Spleen (tissue), 11 donors: ENCODE data around the gene ADH6. TPM values are rescaled to one million over a fixed set of nuclear protein-coding genes. Genes with fewer than 3 reads are reported as not detected.

Experiments used
- DNase-seq: peaks from one replicate; pipeline ENCODE4 v3.0.0-alpha.2; 2020
- H3K27ac ChIP-seq, 8 donors: fragments of 200-600 bp; sonication (generic) in 7 of 8; 1 replicate in 4 of 8; 2 replicates in 4 of 8; pipeline versions ENCODE4 v1.5.0 to v1.8.0; 2016 to 2021; ENCODE audit warnings: inconsistent platforms in 4 of 8, mild to moderate bottlenecking in 4 of 8, moderate library complexity in 1 of 8
- H3K27me3 ChIP-seq, 7 donors: fragments of 200-600 bp; sonication (generic) in 6 of 7; replicated peaks in 1 of 7; 1 replicate in 4 of 7; 2 replicates in 3 of 7; pipeline versions ENCODE4 v1.5.0 to v1.8.0; 2016 to 2021; ENCODE audit warnings: inconsistent platforms in 3 of 7, mild to moderate bottlenecking in 1 of 7
- H3K36me3 ChIP-seq, 6 donors: fragments of 200-600 bp; sonication (generic) in 5 of 6; 1 replicate in 4 of 6; 2 replicates in 2 of 6; pipeline versions ENCODE4 v1.5.0 to v1.8.0; 2016 to 2021; ENCODE audit warnings: inconsistent platforms in 2 of 6
- H3K4me1 ChIP-seq, 6 donors: fragments of 200-600 bp; sonication (generic) in 5 of 6; 1 replicate in 3 of 6; 2 replicates in 3 of 6; pipeline versions ENCODE4 v1.5.0 to v1.8.0; 2016 to 2021; ENCODE audit warnings: inconsistent platforms in 3 of 6
- H3K4me3 ChIP-seq, 8 donors: fragments of 200-600 bp; sonication (generic) in 7 of 8; 1 replicate in 4 of 8; 2 replicates in 4 of 8; pipeline versions ENCODE4 v1.5.0 to v1.8.0; 2016 to 2021; ENCODE audit warnings: inconsistent platforms in 4 of 8, mild to moderate bottlenecking in 4 of 8, moderate library complexity in 2 of 8
- H3K9me3 ChIP-seq, 8 donors: fragments of 200-600 bp; sonication (generic) in 7 of 8; 1 replicate in 4 of 8; 2 replicates in 4 of 8; pipeline versions ENCODE4 v1.5.0 to v1.8.0; 2016 to 2021; ENCODE audit warnings: inconsistent platforms in 4 of 8
- CTCF ChIP-seq, 11 experiments: fragments of 200-600 bp in 7 of 11; fragments of 450-650 bp in 4 of 11; sonication (generic) in 4 of 11; IDR thresholded peaks in 8 of 11; conservative IDR thresholded peaks in 3 of 11; 1 replicate in 7 of 11; 2 replicates in 4 of 11; pipeline versions ENCODE4 v1.4.0 to v1.8.0; 2016 to 2021; ENCODE audit warnings: antibody characterized with exemption in 11 of 11, inconsistent platforms in 4 of 11, mild to moderate bottlenecking in 1 of 11
- POLR2A ChIP-seq, 3 donors: fragments of 450-650 bp; IDR thresholded peaks; one replicate each; pipeline ENCODE4 v1.5.1; 2017; ENCODE audit warnings: antibody characterized with exemption in 3 of 3, mild to moderate bottlenecking in 1 of 3
- POLR2AphosphoS5 ChIP-seq, 3 donors: sonication (generic); formaldehyde crosslinking; IDR thresholded peaks; one replicate each; pipeline ENCODE4 v1.5.1; 2017; ENCODE audit warnings: antibody characterized with exemption in 3 of 3
- whole genome bisulfite sequencing, 5 donors: extraction: QIAGEN DNeasy Blood & Tissue Kit in 3 of 5; methylation state at CpG; one replicate each; pipeline versions ENCODE4 v1.1.5 to v1.1.7; 2013 to 2018; 5-methylcytosine and 5-hydroxymethylcytosine counted together
- intact Hi-C: fragments of 100-400 bp; cut with DNase I; formaldehyde crosslinking; loops from one replicate; pipeline ENCODE4 v1.15.0; 2023; ENCODE audit warnings: low total_unique reads
- polyA plus RNA-seq, 3 donors: library from polyadenylated mRNA; stranded (reverse); fragments of 200-250 nt; gene quantifications; one replicate each; pipeline ENCODE4 v1.2.1, GENCODE V29; 2013
- total RNA-seq, 7 donors: library from RNA; depleted of rRNA in 3 of 7; stranded (reverse); fragments of >200 nt in 3 of 7; fragmentation: NEBNext Ultra II Directional in 4 of 7; extraction: Animal tissue kit (Norgen Biotek cat#: 25700) in 4 of 7; gene quantifications; one replicate each; pipeline versions ENCODE4 v1.1.0 to v1.2.1, GENCODE V29; 2016 to 2021
- donor health status: healthy with polysubstance abuse.
- donor health status: DM: no; HTN: no; CAD: no; lungs with moderate emphysema.
- donor health status: DM: no; HTN: no; CAD: no.
- donor health status: Bipolar disorder and iron deficiency.
- donor health status: healthy.
- donor health status: DM: no; HTN: no; CAD: no.
- donor health status: DM: yes; HTN: yes; CAD: no.

Gene ADH6
- total and polyA plus RNA-seq, 10 donors, result 0.02 to 0.03 TPM; not detected in 8

- H3K4me1 ChIP-seq, result no peaks in the 10 kb centered on the region
- 75 to 91% (median 81%) methylated on average over 1 of the region's 1 CpG for WGBS, 5 donors
- intact Hi-C loops, result no loop called here
Measured at GRCh38 chr4:99165978-99166377, 53.1 kb downstream of the ADH6 start.

GRCh38 chr4:99161373-99162099 is 57.5 kb downstream of the ADH6 start:
- no peak for TF ChIP-seq POLR2A (IDR thresholded peaks at IDR 0.05)
- no peak for TF ChIP-seq CTCF (IDR thresholded peaks at IDR 0.05 in 8 of 11, conservative IDR thresholded peaks at IDR 0.05 in 3 of 11)
- no peak for TF ChIP-seq POLR2AphosphoS5 (IDR thresholded peaks at IDR 0.05)
- peaks cover 0 to 6% (median 0%) of the 10 kb centered on the region in 8 donors for H3K9me3 ChIP-seq
- no peaks in the 10 kb centered on the region for H3K4me1 ChIP-seq
- H3K4me3 ChIP-seq, result no peak overlapping the region
- 88 to 98% (median 93%) methylated on average over 3 of the region's 3 CpGs for WGBS, 5 donors
- intact Hi-C loops, result no loop called here
- H3K27me3 ChIP-seq, result no peaks in the 10 kb centered on the region
- no peak for DNase-seq
- H3K36me3 ChIP-seq, result no peaks in the 10 kb centered on the region
- H3K27ac ChIP-seq, result no peak overlapping the region

More at GRCh38 chr4:99165978-99166377, 53.1 kb downstream of the ADH6 start:
- no peak for DNase-seq
- H3K4me3 ChIP-seq, result no peak overlapping the region
- no peaks in the 10 kb centered on the region for H3K27me3 ChIP-seq
- H3K9me3 ChIP-seq, result peaks cover 0 to 22% (median 6%) of the 10 kb centered on the region in 8 donors
- no peaks in the 10 kb centered on the region for H3K36me3 ChIP-seq
- no peak for TF ChIP-seq POLR2AphosphoS5 (IDR thresholded peaks at IDR 0.05)
- no peak for TF ChIP-seq POLR2A (IDR thresholded peaks at IDR 0.05)
- TF ChIP-seq CTCF (IDR thresholded peaks at IDR 0.05 in 8 of 11, conservative IDR thresholded peaks at IDR 0.05 in 3 of 11), result no peak
- H3K27ac ChIP-seq, result no peak overlapping the region

- DNase-seq, result no peak
- H3K27ac ChIP-seq, result no peak overlapping the region
- no peaks in the 10 kb centered on the region for H3K36me3 ChIP-seq
- TF ChIP-seq POLR2A (IDR thresholded peaks at IDR 0.05), result no peak
- TF ChIP-seq CTCF (IDR thresholded peaks at IDR 0.05 in 8 of 11, conservative IDR thresholded peaks at IDR 0.05 in 3 of 11), result no peak
- TF ChIP-seq POLR2AphosphoS5 (IDR thresholded peaks at IDR 0.05), result no peak
- H3K27me3 ChIP-seq, result no peaks in the 10 kb centered on the region
- intact Hi-C loops, result no loop called here
- H3K4me1 ChIP-seq, result peaks cover 0 to 2% (median 0%) of the 10 kb centered on the region in 6 donors
- H3K4me3 ChIP-seq, result no peak overlapping the region
- peaks cover 0 to under 1% (median 0%) of the 10 kb centered on the region in 8 donors for H3K9me3 ChIP-seq
- 62 to 79% (median 72%) methylated on average over 1 of the region's 1 CpG for WGBS, 5 donors
Measured at GRCh38 chr4:99159699-99160098, 59.3 kb downstream of the ADH6 start.

- peaks cover 0 to 2% (median 0%) of the 10 kb centered on the region in 6 donors for H3K4me1 ChIP-seq
- no peaks in the 10 kb centered on the region for H3K36me3 ChIP-seq
- WGBS, 5 donors, result 75 to 93% (median 83%) methylated on average over 3 of the region's 3 CpGs
- H3K27ac ChIP-seq, result no peak overlapping the region
- H3K9me3 ChIP-seq, result no peaks in the 10 kb centered on the region
- intact Hi-C loops, result no loop called here
- TF ChIP-seq POLR2A (IDR thresholded peaks at IDR 0.05) (no peak), CTCF (IDR thresholded peaks at IDR 0.05 in 8 of 11, conservative IDR thresholded peaks at IDR 0.05 in 3 of 11) (no peak), POLR2AphosphoS5 (IDR thresholded peaks at IDR 0.05) (no peak)
- H3K27me3 ChIP-seq, result peaks cover 0 to 3% (median 0%) of the 10 kb centered on the region in 7 donors
- no peak for DNase-seq
- no peak overlapping the region for H3K4me3 ChIP-seq
Measured at GRCh38 chr4:99157478-99157935, 61.5 kb downstream of the ADH6 start.
